Measurements from ENCODE around the gene ZC3H18.
A peak's percentile ranks its signal among the peaks of the same experiment; 100 is the strongest.

ZC3H18 gene

DNA sequence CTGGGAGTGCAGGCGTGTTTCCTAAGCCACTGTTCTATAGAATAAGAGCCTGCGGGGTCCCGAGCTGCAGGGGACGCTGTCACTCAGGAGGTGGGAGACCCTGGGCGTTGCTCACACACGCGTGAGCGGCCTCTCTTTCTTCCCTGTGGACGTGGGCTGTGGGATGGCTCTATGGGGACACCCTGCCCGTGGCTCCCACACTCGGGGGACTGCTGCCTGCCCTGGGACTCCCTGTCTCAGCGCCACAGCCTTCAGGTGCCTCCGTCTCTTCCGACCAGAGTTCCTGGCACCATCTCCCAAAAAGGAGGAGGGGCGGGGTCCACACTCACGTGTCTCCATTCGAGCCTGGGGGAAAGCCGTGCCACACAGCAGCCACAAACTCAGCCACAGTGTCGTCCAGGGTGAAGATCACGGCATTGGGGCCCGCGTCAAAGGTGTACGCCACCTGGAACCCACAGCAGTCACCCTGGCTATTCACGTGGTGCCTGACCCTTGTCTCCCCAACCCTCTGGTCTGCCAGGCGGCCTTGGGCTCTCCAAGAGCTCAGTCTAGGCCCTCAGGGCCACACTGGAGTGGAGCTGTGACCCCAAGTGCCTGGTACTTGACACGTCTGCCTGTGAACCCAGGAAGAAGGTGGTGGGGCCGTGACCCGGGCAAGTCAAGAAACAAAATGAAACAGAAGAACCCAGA is 84.3 kb downstream of the ZC3H18 start:
- WGBS: 92% methylated on average over 28 of the region's 28 CpGs
- Histone ChIP-seq H3K27ac (ENCODE audit: low read depth, low read length) (no peak overlapping the region), H3K27me3 (ENCODE audit: insufficient read depth, low read length) (no peaks in the 10 kb centered on the region), H3K4me3 (ENCODE audit: low read length) (no peak overlapping the region), H3K4me1 (ENCODE audit: insufficient read depth, low read length) (peaks cover 12% of the 10 kb centered on the region; the same call in 1 of the 2 replicates), H3K36me3 (ENCODE audit: insufficient read depth, low read length) (peaks cover 48% of the 10 kb centered on the region), H3K9me3 (ENCODE audit: insufficient read depth, low read depth, low read length) (no peaks in the 10 kb centered on the region), H3K9ac (ENCODE audit: low read depth, low read length) (no peak overlapping the region)

DNA sequence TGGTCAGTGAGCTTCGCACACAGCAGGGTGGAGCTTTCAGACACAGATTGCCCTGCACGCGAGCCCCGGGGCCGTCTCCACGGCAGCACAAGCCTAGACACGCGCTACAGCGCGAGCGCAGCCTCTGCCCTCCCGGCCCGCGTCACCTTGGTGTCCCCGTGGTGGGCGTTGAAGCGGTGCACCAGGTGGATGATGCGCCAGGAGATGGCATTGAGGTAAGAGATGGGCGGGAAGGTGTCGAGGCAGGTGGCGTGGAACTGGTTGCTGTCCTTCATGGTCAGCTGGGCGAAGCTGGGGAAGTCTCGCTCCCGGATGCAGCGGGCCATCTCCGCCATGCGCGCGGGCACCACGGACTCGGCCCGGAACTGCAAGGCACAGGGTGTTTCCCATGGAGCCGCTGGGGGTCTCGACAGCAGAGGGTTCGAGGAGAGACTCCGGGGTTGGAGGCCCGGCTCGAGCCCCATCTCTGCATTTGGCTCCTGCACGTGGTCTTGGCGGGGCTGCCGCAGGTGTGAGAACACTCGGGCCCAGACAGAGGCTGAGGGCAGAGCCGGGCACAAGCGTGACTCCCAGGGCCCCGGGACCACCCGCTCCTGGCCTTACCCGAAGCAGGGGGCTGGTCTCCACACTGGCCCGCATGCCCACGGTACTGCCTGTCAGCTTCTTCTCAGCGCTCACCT is 85.0 kb downstream of the ZC3H18 start:
- Histone ChIP-seq H3K27ac (ENCODE audit: low read depth, low read length) (no peak overlapping the region), H3K36me3 (ENCODE audit: insufficient read depth, low read length) (peaks cover 48% of the 10 kb centered on the region), H3K4me3 (ENCODE audit: low read length) (no peak overlapping the region), H3K9me3 (ENCODE audit: insufficient read depth, low read depth, low read length) (no peaks in the 10 kb centered on the region), H3K9ac (ENCODE audit: low read depth, low read length) (no peak overlapping the region), H3K4me1 (ENCODE audit: insufficient read depth, low read length) (0 out of 2 replicates have a peak, but pooled peaks cover 6% of the 10 kb centered on the region), H3K27me3 (ENCODE audit: insufficient read depth, low read length) (no peaks in the 10 kb centered on the region)
- 95% methylated on average over 50 of the region's 50 CpGs for WGBS

DNA sequence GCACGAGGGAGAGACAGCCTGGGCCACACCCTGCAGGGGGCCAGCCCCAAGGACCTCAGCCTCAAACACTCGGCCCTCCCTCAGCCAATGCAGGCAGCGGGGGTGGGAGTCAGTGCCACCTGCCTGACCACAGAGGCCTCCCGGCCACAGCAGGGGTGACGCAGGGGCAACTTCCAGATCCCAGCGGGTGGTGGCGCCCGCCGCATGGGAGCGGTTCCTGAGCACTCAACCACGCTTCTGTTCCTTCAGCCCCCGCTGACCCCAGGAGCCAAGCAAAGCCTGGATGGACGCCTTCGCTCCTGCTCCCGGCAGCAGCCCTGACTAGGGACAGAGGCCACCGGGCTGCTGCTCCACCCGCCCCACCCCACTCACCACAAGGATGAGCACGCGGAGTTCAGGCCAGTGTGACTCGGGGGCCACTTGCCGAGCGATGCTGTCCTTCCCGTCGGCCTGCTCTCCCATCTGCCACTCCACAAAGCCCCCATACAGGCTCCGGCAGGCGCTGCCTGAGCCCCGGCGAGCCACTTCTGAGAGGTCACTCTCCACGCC is 85.6 kb downstream of the ZC3H18 start:
- Histone ChIP-seq H3K36me3 (ENCODE audit: insufficient read depth, low read length) (peaks cover 48% of the 10 kb centered on the region), H3K4me3 (ENCODE audit: low read length) (no peak overlapping the region), H3K9ac (ENCODE audit: low read depth, low read length) (no peak overlapping the region), H3K27me3 (ENCODE audit: insufficient read depth, low read length) (no peaks in the 10 kb centered on the region), H3K9me3 (ENCODE audit: insufficient read depth, low read depth, low read length) (no peaks in the 10 kb centered on the region), H3K4me1 (ENCODE audit: insufficient read depth, low read length) (0 out of 2 replicates have a peak, but pooled peaks cover 6% of the 10 kb centered on the region), H3K27ac (ENCODE audit: low read depth, low read length) (no peak overlapping the region)
- 93% methylated on average over 29 of the region's 29 CpGs for WGBS

DNA sequence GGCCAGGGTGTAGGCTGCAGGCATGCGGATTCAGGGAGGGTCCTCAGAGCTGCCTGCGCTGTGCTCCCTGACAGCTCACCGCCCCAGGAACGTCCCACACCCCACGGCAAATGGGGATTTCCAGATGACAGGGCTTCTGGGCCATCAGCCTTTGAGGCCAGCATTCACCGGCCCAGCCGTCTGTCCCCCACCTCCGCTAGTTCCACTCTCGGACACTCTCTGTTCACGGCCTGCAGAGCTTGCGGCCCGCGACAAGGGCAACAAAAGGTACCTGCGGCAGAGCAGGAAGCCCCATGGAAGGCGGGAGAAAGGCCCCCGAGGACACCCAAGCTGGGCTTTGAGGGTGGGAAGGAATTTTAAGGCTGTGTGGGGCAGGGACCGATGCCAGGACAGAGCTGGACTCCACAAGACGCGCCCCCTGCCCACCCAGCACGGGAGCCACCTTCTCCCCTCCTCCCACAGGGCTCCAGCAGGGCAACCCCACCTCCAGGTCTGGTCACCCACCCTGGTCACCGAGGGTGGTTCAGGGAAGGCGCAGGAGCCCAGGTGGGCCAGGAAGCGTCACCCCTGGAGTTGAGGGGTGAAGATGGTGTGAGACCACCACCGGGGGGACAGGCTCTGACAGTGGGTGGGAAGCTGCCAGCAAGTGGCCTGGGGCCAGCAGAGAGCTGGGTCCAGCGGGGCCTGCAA is 86.2 kb downstream of the ZC3H18 start:
- WGBS: 89% methylated on average over 25 of the region's 25 CpGs
- H3K36me3 ChIP-seq (ENCODE audit: insufficient read depth, low read length): peaks cover 48% of the 10 kb centered on the region

DNA sequence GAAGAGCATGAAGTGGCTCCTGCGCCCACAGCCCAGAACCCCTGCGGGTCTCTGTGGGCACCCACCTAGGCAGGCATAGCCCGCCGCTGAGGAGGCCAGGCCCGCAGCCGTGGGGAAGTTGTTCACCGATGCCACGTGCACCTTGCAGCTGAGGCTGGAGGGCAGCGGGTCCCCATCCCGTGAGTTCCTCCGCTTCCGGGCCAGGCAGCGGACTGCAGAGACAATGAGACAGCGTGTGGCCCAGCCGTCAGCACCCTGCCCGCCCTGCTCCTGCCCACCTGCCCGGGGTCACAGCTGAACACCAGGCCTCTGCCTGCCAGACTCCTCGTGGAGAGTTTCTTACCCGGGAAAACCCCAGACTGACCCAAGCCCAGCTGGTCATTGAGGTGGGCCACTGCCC is 87.2 kb downstream of the ZC3H18 start:
- Histone ChIP-seq H3K9me3 (ENCODE audit: insufficient read depth, low read depth, low read length) (no peaks in the 10 kb centered on the region), H3K4me3 (ENCODE audit: low read length) (no peak overlapping the region), H3K27me3 (ENCODE audit: insufficient read depth, low read length) (no peaks in the 10 kb centered on the region), H3K36me3 (ENCODE audit: insufficient read depth, low read length) (peaks cover 46% of the 10 kb centered on the region), H3K9ac (ENCODE audit: low read depth, low read length) (no peak overlapping the region), H3K4me1 (ENCODE audit: insufficient read depth, low read length) (no peaks in the 10 kb centered on the region), H3K27ac (ENCODE audit: low read depth, low read length) (no peak overlapping the region)
- 93% methylated on average over 19 of the region's 19 CpGs for WGBS

More for the DNA sequence above, 86.2 kb downstream of the ZC3H18 start:
- Histone ChIP-seq H3K27ac (ENCODE audit: low read depth, low read length) (no peak overlapping the region), H3K4me3 (ENCODE audit: low read length) (no peak overlapping the region), H3K4me1 (ENCODE audit: insufficient read depth, low read length) (0 out of 2 replicates have a peak, but pooled peaks cover 2% of the 10 kb centered on the region), H3K9me3 (ENCODE audit: insufficient read depth, low read depth, low read length) (no peaks in the 10 kb centered on the region), H3K27me3 (ENCODE audit: insufficient read depth, low read length) (no peaks in the 10 kb centered on the region), H3K9ac (ENCODE audit: low read depth, low read length) (no peak overlapping the region)

DNA sequence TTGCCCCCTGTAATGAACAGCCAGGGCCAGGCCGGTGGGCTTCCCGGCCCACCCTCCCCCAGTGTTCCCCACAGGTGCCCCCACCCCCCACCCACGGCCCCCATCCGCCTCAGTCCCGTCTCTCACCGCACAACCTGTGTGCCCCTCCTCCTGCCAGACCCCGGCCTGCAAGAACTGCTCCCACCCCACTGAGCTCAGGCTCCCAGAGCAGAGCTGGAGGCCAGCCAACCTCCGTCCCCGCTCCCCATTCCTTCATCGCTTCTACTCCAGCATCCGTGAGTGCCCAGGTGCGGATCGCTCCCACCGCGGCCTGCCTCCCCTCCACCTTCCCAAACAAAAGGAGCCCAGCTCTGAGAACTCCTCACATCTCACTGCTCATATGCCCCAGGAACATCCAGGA is 88.5 kb downstream of the ZC3H18 start:
- 97% methylated on average over 14 of the region's 15 CpGs for WGBS
- H3K4me1 ChIP-seq (ENCODE audit: insufficient read depth, low read length): no peaks in the 10 kb centered on the region
- H3K36me3 ChIP-seq (ENCODE audit: insufficient read depth, low read length): peaks cover 33% of the 10 kb centered on the region
- no peak overlapping the region for H3K4me3 ChIP-seq (ENCODE audit: low read length)
- H3K9me3 ChIP-seq (ENCODE audit: insufficient read depth, low read depth, low read length): no peaks in the 10 kb centered on the region
- no peak overlapping the region for H3K27ac ChIP-seq (ENCODE audit: low read depth, low read length)
- no peak overlapping the region for H3K9ac ChIP-seq (ENCODE audit: low read depth, low read length)
- H3K27me3 ChIP-seq (ENCODE audit: insufficient read depth, low read length): no peaks in the 10 kb centered on the region

DNA sequence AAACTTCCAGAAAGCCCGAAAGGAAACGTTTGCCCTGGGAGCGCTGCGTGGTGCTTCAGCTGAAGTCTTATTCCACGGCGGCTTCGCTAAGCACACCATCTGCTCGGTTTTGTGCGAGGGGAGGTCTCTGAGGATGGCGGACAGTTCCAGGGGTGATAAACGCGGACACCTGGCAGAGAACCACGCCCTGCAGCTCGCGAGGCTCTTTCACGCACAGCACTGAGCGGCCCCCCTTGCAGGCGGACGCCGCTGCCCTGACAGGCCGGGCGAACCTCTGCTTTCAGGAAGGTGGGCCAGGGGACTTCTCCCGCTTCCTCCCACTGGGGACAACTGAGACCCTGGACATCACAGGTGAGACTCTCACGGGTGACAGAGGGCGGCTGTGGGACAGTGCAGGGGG is 89.0 kb downstream of the ZC3H18 start:
- Histone ChIP-seq H3K4me3 (ENCODE audit: low read length) (no peak overlapping the region), H3K27me3 (ENCODE audit: insufficient read depth, low read length) (no peaks in the 10 kb centered on the region), H3K9me3 (ENCODE audit: insufficient read depth, low read depth, low read length) (no peaks in the 10 kb centered on the region), H3K36me3 (ENCODE audit: insufficient read depth, low read length) (peaks cover 30% of the 10 kb centered on the region), H3K4me1 (ENCODE audit: insufficient read depth, low read length) (no peaks in the 10 kb centered on the region), H3K9ac (ENCODE audit: low read depth, low read length) (no peak overlapping the region), H3K27ac (ENCODE audit: low read depth, low read length) (no peak overlapping the region)
- 95% methylated on average over 25 of the region's 25 CpGs for WGBS

DNA sequence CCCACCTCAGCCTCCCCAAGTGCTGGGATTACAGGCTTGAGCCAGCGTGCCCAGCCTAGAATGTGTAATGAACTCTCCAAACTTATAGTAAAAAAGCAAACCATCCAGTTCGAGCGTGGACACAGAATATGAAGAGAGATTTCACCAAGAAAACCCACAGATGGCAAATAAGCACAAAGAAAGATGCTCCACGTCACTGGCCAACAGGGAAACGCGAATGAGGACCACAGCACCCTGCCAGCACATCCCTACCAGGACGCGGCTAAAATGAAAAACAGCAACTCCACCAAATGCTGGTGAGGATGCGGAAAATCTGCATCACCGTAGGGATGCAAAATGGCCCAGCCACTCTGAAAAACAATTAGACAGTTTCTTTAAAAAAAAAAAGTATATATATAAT is 91.3 kb downstream of the ZC3H18 start:
- H3K27ac ChIP-seq (ENCODE audit: low read depth, low read length): no peak overlapping the region
- no peaks in the 10 kb centered on the region for H3K9me3 ChIP-seq (ENCODE audit: insufficient read depth, low read depth, low read length)
- peaks cover 16% of the 10 kb centered on the region for H3K36me3 ChIP-seq (ENCODE audit: insufficient read depth, low read length)
- no peaks in the 10 kb centered on the region for H3K27me3 ChIP-seq (ENCODE audit: insufficient read depth, low read length)
- 88% methylated on average over 9 of the region's 10 CpGs for WGBS
- no peaks in the 10 kb centered on the region for H3K4me1 ChIP-seq (ENCODE audit: insufficient read depth, low read length)
- peak overlapping the region; percentile 24; the same call in 1 of the 2 replicates for H3K4me3 ChIP-seq (ENCODE audit: low read length)
- no peak overlapping the region for H3K9ac ChIP-seq (ENCODE audit: low read depth, low read length)

DNA sequence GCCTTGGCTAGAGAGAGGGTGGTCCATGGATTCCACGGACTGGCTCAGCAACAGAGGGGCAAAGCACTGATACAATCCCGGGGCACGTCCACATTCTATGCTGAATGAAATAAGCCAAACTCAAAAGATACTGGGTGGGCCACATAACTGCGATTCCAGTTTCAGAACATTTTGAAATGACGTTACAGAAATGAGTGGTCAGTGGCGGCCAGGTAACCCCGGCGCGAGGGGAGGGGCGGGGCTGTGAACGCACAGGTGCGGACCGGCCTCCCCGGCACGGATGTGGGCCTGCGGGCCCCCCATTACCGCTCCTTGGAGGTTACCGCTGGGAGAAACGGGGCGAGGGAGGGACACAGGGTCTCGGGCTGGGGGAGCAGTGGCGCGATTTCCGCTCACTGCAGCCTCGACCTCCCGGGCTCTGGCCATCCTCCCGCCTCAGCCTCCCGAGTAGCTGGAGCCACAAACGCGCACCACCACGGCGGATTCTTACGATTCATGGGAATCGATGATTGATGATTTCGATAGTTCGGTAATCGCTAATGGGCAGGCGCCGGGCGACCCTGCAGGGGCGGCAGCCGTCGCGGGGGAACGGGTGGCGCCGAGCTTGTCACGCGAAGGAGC is 92.1 kb downstream of the ZC3H18 start:
- H3K4me1 ChIP-seq (ENCODE audit: insufficient read depth, low read length): no peaks in the 10 kb centered on the region
- H3K9me3 ChIP-seq (ENCODE audit: insufficient read depth, low read depth, low read length): no peaks in the 10 kb centered on the region
- WGBS: 2% methylated on average over 49 of the region's 49 CpGs
- peak overlapping the region; percentile 66 for H3K9ac ChIP-seq (ENCODE audit: low read depth, low read length)
- H3K36me3 ChIP-seq (ENCODE audit: insufficient read depth, low read length): peaks cover 10% of the 10 kb centered on the region
- H3K4me3 ChIP-seq (ENCODE audit: low read length): peak overlapping the region; percentile 72
- H3K27me3 ChIP-seq (ENCODE audit: insufficient read depth, low read length): no peaks in the 10 kb centered on the region
- peak overlapping the region; percentile 77; the same call in 1 of the 2 replicates for H3K27ac ChIP-seq (ENCODE audit: low read depth, low read length)

DNA sequence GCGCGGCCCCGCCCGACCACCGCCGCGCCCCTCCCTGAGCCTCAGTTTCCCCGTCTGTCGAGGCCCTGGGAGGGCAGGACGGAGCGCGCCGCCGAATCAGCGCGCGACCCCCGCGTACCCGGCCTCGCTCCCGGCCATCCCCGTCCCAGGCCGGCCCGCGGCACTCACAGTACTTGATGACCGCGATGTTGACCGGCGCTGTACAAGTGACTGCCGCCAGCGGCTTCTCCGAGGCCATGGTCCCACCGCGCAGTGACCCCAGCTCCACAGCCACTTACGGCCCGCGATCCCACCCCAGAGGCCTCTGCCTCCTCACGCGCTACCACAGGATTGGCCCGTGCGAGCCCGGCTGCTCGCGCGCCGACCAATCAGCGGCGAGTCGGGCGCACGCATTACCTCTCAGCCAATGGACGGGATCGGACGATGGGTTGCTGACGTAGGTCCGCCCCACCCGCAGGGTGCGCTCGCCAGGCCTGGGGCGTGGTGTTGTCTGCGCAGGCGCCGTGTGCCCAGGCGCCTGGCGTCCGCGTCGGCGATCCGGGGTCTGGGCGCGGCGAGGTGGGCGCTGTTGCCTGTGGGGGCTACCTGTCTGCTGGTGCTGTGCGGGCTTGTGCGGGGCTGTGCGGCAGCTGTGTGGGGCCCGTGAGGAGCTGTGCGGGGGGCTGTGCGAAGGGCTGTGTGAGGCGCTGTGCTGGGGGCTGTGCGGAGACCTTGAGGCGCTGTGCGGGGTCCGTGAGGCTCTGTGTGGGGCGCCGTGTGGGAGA is 92.8 kb downstream of the ZC3H18 start, which contains the start of gene MVD:
MVD (minus strand) TSS at position 249 of the 764 bp plus-strand sequence; CDS start at position 238, 11 bp downstream.
- Histone ChIP-seq H3K9ac (ENCODE audit: low read depth, low read length) (peak within 1 kb of the TSS; percentile 69), H3K9me3 (ENCODE audit: insufficient read depth, low read depth, low read length) (no peaks in the 10 kb centered on the region), H3K36me3 (ENCODE audit: insufficient read depth, low read length) (peaks cover 8% of the 10 kb centered on the region), H3K27me3 (ENCODE audit: insufficient read depth, low read length) (no peaks in the 10 kb centered on the region), H3K4me1 (ENCODE audit: insufficient read depth, low read length) (no peaks in the 10 kb centered on the region), H3K27ac (ENCODE audit: low read depth, low read length) (peak within 1 kb of the TSS; percentile 77; the same call in 1 of the 2 replicates), H3K4me3 (ENCODE audit: low read length) (peak within 1 kb of the TSS; percentile 72)
- WGBS: under 1% methylated on average over 88 of the region's 88 CpGs

Data from HUES64 (cell line).